Keratinocyte (primary cell): ENCODE data around the gene CCDC18.

ENCODE experiments used
- EZH2 ChIP-seq: IDR thresholded peaks from one replicate; pipeline ENCODE4 v1.6.1; 2012; ENCODE audit warnings: inconsistent platforms, mild to moderate bottlenecking, low read length, moderate library complexity
- TF ChIP-seq, protein P1 (sequence below), 3 experiments: IDR thresholded peaks in 1 of 3; conservative IDR thresholded peaks in 1 of 3; optimal IDR thresholded peaks in 1 of 3; 2 replicates in 2 of 3; 3 replicates in 1 of 3; pipeline versions ENCODE3 to v1.5.1; 2011; ENCODE audit warnings: low read length in 3 of 3, mild to moderate bottlenecking in 3 of 3, moderate library complexity in 2 of 3, control low read depth in 1 of 3, inconsistent platforms in 1 of 3; ENCODE audit not compliant: insufficient read depth in 2 of 3; ENCODE audit errors: extremely low read depth in 1 of 3

- TF ChIP-seq, protein P1, sequence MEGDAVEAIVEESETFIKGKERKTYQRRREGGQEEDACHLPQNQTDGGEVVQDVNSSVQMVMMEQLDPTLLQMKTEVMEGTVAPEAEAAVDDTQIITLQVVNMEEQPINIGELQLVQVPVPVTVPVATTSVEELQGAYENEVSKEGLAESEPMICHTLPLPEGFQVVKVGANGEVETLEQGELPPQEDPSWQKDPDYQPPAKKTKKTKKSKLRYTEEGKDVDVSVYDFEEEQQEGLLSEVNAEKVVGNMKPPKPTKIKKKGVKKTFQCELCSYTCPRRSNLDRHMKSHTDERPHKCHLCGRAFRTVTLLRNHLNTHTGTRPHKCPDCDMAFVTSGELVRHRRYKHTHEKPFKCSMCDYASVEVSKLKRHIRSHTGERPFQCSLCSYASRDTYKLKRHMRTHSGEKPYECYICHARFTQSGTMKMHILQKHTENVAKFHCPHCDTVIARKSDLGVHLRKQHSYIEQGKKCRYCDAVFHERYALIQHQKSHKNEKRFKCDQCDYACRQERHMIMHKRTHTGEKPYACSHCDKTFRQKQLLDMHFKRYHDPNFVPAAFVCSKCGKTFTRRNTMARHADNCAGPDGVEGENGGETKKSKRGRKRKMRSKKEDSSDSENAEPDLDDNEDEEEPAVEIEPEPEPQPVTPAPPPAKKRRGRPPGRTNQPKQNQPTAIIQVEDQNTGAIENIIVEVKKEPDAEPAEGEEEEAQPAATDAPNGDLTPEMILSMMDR (optimal IDR thresholded peaks at IDR 0.05 in 1 of 3, IDR thresholded peaks at IDR 0.05 in 1 of 3, conservative IDR thresholded peaks at IDR 0.05 in 1 of 3; ENCODE audit: extremely low read depth in 1 of 3, insufficient read depth in 2 of 3, low read length in 3 of 3), result no peak
- TF ChIP-seq EZH2, result no peak
Observed at GRCh38 chr1:93239863-93240262, 59.3 kb downstream of the CCDC18 start.
